ENCODE measurements around the gene MROH2A. TPM values are rescaled to one million over a fixed set of nuclear protein-coding genes. Genes with fewer than 3 reads are reported as not detected.
"Not testable (repeated sequence)": the region's sequence is repeated elsewhere in the genome, so short reads cannot be mapped to it uniquely, and the experiment has no call there.

Gene MROH2A
- total RNA-seq, 1 donor from 2014 or later = not detected

GRCh38 chr2:233855345-233855744, 77.2 kb downstream of the MROH2A start:
- no peak for DNase-seq (ENCODE audit: low read depth in 2 of 2)

- no peak for DNase-seq (ENCODE audit: low read depth in 2 of 2)
Observed at GRCh38 chr2:233856184-233856583, 78.1 kb downstream of the MROH2A start.

DNA sequence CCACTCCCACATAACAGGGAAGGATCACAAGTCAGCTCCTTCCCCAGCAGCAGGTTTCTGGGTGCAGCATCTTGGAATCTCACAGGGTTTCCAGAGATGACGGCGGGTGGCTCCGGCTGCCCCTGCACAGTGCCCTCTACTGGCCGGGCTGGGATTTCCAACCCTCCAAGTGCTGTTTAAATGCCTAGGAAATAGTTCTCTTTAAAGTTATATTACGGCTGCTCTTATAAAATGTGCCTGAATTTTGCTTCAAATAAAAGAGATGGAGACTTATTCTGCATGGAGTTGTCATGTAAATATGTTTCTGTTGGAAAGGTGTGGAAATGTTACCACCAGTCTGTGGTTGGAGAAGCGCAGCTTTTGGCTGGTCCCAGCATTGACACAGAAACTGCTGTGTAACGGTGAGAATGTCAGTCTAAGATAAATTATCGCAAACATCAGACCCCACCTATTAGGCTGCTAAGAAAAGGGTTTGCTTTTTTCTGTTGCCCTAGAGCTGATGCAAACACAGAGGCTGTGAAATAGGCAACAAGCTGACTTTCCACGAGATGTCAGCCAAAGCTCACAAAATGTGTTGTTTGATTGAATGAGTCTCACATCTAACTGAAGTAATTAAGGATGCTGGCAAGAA, 79.5 kb downstream of the MROH2A start:
- DNase-seq (ENCODE audit: low read depth in 2 of 2) = peak in 1 of 2 donors; percentile 29

DNA sequence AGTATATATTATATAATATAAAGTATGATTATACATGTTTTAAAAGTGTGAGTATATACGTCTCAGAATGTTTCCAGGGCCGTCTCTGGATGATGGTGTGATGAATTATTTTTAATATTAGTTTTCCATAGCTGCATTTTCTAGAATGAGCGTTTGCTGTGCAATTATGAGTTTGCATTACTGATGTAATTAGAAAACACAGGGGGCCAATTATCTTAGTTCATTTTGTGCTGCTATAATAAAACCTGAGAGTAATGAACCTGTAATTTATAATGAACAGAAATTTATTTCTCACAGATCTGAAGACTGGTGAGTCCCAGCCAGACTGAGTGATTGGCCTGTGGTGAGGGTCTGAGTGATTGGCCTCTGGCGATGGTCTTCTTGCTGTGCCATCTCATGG, 80.2 kb downstream of the MROH2A start:
- DNase-seq (ENCODE audit: low read depth in 2 of 2) = no peak

- no peak for DNase-seq (ENCODE audit: low read depth in 2 of 2)
Observed at GRCh38 chr2:233862261-233862768, 84.2 kb downstream of the MROH2A start.

DNA sequence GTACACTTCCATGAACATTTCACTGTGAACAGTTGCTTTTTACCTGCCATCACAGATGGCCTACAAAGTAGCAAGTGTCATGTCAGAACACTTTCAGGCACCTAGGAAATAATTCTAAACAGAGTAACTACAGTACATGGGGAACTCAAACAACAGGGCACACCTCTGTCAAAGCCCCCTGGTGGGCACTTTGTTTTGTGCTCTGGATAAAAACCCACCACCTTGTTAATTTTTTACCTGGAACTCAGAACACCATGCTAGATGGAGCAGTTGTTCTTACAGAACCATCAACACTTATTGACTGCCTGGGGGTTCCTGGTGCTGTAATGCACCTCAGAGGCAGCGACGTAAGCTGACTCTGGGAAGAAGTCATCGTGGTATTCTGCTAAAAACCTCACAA, 87.7 kb downstream of the MROH2A start:
- DNase-seq (ENCODE audit: low read depth in 2 of 2) = no peak

DNA sequence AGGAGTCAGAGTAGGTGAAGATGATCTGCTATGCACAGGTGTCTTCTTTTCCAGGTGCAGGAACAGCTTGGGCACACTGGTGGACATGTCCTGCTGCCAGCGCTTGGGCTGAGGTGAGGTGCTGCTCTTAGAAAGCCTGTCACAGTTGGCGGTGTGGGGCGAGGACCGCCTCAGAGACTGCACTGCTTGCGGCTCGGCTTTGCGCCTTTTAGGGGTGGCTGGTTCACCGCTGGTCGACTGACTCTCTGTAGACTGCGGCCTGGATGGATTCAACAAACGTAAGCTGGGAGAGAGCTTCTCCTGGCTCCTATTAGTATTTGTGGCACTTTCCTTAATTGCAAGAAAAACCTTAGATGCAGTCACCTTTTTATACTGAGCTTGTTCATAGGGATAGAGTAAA, 88.3 kb downstream of the MROH2A start:
- DNase-seq (ENCODE audit: low read depth in 2 of 2) = no peak

- DNase-seq (ENCODE audit: low read depth in 2 of 2) = peak; percentile 15 to 56
Observed at GRCh38 chr2:233867993-233868532, 89.9 kb downstream of the MROH2A start, which contains the start of gene MSL3B. MSL3B (minus strand) TSS chr2:233868386.

GRCh38 chr2:233871432-233871831, 93.3 kb downstream of the MROH2A start:
- no peak for DNase-seq (ENCODE audit: low read depth in 2 of 2)

DNA sequence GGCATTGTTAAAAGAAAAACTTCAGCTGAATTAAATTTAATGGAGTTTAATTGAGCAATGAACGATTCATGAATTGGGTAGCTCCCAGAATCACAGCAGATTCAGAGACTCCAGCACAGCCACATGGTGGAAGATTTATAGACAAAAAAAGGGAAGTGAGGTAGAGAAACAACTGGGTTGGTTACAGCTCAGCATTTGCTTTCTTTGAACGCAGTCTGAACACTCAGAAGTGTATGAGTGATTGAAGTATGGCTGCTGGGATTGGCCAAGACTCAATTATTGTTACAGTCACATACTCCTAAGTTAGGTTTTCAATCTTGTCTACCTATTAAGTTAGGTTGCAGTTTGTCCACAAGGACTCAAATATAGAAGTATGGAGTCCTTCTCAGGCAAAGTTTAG, 94.0 kb downstream of the MROH2A start:
- DNase-seq (ENCODE audit: low read depth in 2 of 2) = not testable (repeated sequence)

GRCh38 chr2:233882353-233882752, 104.2 kb downstream of the MROH2A start:
- DNase-seq (ENCODE audit: low read depth in 2 of 2) = no peak

Other genes starting within 250 kb of the MROH2A start
- gene USP40, start 211.5 kb upstream of the MROH2A start, total RNA-seq = 19.0 and 19.8 TPM in 2 replicates
- gene UGT1A8, start 160.7 kb upstream of the MROH2A start, total RNA-seq = not detected in 2 replicates
- gene UGT1A10, start 141.9 kb upstream of the MROH2A start, total RNA-seq = not detected in 2 replicates
- gene UGT1A9, start 106.4 kb upstream of the MROH2A start, total RNA-seq = not detected in 2 replicates
- not detected in 2 replicates for gene UGT1A7, start 96.4 kb upstream of the MROH2A start, total RNA-seq
- gene UGT1A6, start 85.4 kb upstream of the MROH2A start, total RNA-seq = not detected in 2 replicates
- not detected in 2 replicates for gene UGT1A5, start 65.4 kb upstream of the MROH2A start, total RNA-seq
- not detected in 2 replicates for gene UGT1A4, start 59.6 kb upstream of the MROH2A start, total RNA-seq
- not detected in 2 replicates for gene UGT1A3, start 49.3 kb upstream of the MROH2A start, total RNA-seq
- not detected in 2 replicates for gene UGT1A1, start 18.1 kb upstream of the MROH2A start, total RNA-seq
- gene HJURP, start 76.2 kb downstream of the MROH2A start, total RNA-seq = 3.3 and 9.5 TPM in 2 replicates
- not detected in 2 replicates for gene TRPM8, start 139.0 kb downstream of the MROH2A start, total RNA-seq

All from dermis microvascular lymphatic vessel endothelial cell (primary cell).